ENCODE data around the gene ZNF428. TPM values are rescaled to one million over a fixed set of nuclear protein-coding genes. Genes with fewer than 3 reads are reported as not detected.
A peak's percentile ranks its signal among the peaks of the same experiment; 100 is the strongest.

ZNF428 gene
- total RNA-seq, 1 donor: 14.0 TPM

DNA sequence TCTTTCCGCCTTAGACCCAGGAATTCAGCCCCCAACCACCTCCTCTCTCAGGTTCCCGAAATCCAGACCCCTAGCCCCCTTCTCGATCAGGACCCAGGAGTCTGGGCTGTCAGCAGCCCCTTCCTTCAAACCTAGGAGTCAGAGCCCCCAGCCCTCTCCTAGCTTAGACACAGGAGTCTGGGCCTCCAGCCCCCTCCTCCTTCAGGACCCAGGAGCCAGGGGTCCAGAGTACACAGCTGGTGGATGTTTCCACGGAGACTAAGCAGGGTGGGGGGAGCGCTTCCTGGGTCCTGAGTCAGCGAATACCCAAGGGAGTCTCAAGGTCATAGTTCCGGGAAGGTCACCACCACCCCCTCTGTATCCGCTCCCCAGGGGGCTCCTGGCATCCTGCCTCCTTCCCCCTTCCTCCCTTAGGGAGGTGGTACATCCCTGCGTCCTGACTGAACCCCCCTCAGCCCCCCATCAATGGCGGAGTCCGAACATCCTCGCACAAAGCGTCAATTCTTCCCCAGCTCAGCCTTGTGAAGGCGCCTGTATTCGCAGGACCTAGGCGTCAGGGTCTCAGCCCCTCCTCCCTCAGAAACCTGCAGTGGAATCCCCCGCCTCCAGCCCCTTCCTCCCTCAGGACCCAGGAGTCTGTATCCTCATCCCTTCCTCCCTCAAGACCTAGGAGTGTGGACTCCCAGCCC, 15.6 kb upstream of the ZNF428 start:
- no peak overlapping the region for H3K4me3 ChIP-seq (ENCODE audit: low read depth, low read length)
- DNase-seq (ENCODE audit: low read depth): peak; percentile 14
- TF ChIP-seq, protein P1, sequence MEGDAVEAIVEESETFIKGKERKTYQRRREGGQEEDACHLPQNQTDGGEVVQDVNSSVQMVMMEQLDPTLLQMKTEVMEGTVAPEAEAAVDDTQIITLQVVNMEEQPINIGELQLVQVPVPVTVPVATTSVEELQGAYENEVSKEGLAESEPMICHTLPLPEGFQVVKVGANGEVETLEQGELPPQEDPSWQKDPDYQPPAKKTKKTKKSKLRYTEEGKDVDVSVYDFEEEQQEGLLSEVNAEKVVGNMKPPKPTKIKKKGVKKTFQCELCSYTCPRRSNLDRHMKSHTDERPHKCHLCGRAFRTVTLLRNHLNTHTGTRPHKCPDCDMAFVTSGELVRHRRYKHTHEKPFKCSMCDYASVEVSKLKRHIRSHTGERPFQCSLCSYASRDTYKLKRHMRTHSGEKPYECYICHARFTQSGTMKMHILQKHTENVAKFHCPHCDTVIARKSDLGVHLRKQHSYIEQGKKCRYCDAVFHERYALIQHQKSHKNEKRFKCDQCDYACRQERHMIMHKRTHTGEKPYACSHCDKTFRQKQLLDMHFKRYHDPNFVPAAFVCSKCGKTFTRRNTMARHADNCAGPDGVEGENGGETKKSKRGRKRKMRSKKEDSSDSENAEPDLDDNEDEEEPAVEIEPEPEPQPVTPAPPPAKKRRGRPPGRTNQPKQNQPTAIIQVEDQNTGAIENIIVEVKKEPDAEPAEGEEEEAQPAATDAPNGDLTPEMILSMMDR (IDR thresholded peaks at IDR 0.05; ENCODE audit: insufficient read depth, low read length): no peak

DNA sequence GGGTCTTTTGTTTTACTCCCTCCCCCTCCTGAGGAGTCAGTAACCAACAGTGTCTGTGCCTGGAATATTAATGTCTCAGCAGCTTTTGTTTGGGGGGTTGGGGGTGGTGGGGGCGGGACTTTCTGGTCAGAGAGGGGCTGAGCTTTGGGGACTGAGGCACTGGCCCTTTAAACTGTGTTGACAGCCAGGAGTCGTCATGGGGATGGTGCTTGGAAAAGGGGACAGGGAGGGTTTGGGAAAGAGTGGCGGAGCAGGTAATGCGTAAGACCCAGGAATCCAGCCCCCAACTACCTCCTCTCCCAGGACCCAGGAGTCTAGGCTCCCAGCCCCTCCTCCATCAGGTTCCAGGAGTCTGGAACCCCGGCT, 15.1 kb upstream of the ZNF428 start:
- DNase-seq (ENCODE audit: low read depth): no peak
- H3K4me3 ChIP-seq (ENCODE audit: low read depth, low read length): no peak overlapping the region
- TF ChIP-seq, protein P1 (IDR thresholded peaks at IDR 0.05; ENCODE audit: insufficient read depth, low read length): no peak

DNA sequence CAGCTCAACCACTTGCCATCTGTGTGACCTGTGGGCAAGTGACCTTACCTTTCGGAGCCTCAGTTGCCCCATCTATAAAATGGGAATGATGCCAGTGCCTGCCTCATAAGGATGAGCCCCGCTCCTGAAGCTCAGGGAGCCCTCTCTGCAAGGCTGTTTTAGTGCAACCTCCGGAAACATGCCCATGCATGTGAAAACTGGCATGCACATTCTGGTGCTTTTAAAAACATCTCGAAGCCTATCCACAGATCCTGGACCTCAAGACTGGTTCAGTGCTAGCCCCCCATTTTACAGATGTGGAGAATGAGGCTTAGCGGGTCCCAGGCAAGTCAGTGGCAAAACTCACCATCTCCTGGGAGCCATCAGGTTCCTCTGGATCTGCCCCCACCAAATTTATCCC, 14.6 kb upstream of the ZNF428 start:
- no peak for DNase-seq (ENCODE audit: low read depth)
- H3K4me3 ChIP-seq (ENCODE audit: low read depth, low read length): no peak overlapping the region
- TF ChIP-seq, protein P1 (IDR thresholded peaks at IDR 0.05; ENCODE audit: insufficient read depth, low read length): no peak

DNA sequence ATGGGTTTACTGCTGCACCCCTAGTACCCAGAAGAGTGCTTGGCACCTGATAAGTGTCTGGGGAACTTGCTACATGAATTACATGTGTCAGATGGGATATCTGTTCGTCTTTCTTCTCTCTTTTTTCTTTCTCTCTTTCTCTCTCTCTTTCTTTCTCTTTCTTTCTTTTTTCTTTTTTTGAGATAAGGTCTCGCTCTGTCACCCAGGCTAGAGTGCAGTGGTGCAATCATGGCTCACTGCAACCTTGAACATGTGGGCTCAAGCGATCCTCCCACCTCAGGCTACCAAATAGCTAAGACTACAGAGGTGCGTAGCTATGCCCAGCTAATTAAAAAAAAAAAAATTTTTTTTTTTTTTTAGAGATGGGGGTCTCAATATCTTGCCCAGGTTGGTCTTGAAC, 14.1 kb upstream of the ZNF428 start:
- TF ChIP-seq, protein P1 (IDR thresholded peaks at IDR 0.05; ENCODE audit: insufficient read depth, low read length): no peak
- no peak overlapping the region for H3K4me3 ChIP-seq (ENCODE audit: low read depth, low read length)
- DNase-seq (ENCODE audit: low read depth): no peak

DNA sequence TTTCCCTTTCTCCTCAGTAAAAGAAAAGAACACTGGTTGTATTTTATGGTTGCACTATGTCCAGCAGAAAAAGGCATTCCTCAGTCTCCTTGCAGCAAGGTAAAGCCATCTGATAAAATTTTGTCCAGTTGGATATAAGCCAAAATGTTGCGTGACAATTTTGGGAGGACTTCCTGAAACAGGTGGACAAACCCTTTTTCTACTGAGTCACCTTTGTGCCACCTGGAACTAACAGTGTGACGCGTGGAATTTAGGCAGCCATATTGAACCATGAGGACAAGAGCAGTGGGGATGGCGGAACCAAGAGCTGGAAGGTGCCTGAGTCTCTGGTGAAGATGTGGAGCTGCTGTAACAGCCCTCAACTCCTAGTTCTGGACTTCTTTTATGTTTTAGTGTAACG, 12.1 kb upstream of the ZNF428 start:
- no peak for DNase-seq (ENCODE audit: low read depth)
- TF ChIP-seq, protein P1 (IDR thresholded peaks at IDR 0.05; ENCODE audit: insufficient read depth, low read length): no peak
- no peak overlapping the region for H3K4me3 ChIP-seq (ENCODE audit: low read depth, low read length)

DNA sequence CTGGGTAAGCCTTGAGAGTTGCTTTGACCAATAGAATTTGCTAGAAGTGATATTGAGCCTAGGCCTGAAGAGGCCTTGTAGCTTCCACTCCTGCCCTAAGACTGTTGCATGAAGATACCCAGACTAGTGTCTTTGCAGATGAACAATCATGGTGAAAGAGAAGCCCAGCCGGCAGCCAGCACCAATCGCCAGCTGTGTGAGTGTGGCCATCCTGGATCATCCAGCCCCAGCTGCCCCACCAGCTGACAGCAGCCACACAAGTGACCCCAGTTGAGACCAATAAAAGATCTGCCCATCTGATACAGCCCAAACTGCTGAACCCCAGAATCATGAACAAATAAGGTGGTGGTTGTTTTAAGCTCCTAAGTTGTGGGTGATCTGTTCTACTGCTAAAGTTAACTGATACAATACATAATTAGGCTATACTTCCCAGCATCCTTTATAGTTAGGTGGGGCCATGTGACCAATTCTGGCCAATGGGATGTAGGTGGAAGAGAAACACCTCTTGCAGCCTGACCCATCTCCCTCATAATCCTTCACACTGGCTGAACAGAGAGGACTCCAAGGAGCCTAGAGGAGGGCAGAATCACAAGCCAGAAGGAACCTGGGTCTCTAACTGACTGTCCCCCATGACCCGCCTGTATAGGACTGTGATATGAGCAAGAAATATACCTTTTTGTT, 9.4 kb upstream of the ZNF428 start:
- no peak for DNase-seq (ENCODE audit: low read depth)
- TF ChIP-seq, protein P1 (IDR thresholded peaks at IDR 0.05; ENCODE audit: insufficient read depth, low read length): no peak
- no peak overlapping the region for H3K4me3 ChIP-seq (ENCODE audit: low read depth, low read length)
